GM10266 (cell line): ENCODE results near the gene B4GALNT3.

Experiments
- DNase-seq: peaks from one replicate; pipeline ENCODE4 v3.0.0; 2012; ENCODE audit errors: extremely low spot score
- TF ChIP-seq, protein P1 (sequence below): IDR thresholded peaks from 2 replicates; pipeline ENCODE4 v1.5.1; 2012; ENCODE audit warnings: mild to moderate bottlenecking, low read depth; ENCODE audit not compliant: control insufficient read depth, insufficient read depth; ENCODE audit errors: missing control alignments

B4GALNT3 gene

DNA sequence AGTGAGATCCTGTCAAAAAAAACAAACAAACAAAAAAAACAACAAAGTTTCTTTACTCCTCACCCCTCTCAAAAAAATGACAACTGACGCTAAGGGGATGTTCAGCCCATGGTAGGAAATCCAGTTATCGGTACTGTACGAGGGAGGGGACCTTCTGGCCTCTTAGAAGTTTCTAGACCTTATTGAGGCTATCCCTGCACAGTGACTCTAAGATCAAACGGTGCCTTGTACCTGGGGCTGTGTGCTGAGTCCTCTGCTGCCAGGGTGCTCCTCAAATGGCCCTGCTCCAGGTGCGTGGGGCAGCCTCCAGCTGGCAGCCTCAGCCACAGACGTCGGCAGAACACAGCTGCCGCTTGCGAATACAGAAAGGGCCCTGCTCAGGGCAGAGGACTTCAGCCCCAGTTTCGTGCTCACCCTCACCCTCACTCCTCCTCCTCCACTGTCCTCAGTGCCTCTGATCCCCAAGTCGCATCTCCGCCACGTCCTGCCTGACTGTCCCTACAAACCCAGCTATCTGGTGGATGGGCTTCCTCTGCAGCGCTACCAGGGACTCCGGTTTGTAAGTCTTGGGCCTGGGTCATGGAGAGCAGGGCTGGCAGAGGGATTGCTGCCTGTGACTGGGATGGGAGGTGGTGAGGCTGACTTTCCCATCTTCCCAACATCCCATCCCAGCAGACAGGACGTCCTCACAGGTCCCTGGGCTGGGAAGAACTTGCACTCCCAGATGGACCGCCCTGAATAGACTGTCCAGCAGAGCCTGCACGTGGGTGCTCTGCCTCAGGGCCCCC is 90.9 kb downstream of the B4GALNT3 start:
- TF ChIP-seq, protein P1, sequence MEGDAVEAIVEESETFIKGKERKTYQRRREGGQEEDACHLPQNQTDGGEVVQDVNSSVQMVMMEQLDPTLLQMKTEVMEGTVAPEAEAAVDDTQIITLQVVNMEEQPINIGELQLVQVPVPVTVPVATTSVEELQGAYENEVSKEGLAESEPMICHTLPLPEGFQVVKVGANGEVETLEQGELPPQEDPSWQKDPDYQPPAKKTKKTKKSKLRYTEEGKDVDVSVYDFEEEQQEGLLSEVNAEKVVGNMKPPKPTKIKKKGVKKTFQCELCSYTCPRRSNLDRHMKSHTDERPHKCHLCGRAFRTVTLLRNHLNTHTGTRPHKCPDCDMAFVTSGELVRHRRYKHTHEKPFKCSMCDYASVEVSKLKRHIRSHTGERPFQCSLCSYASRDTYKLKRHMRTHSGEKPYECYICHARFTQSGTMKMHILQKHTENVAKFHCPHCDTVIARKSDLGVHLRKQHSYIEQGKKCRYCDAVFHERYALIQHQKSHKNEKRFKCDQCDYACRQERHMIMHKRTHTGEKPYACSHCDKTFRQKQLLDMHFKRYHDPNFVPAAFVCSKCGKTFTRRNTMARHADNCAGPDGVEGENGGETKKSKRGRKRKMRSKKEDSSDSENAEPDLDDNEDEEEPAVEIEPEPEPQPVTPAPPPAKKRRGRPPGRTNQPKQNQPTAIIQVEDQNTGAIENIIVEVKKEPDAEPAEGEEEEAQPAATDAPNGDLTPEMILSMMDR: no peak
- no peak for DNase-seq

DNA sequence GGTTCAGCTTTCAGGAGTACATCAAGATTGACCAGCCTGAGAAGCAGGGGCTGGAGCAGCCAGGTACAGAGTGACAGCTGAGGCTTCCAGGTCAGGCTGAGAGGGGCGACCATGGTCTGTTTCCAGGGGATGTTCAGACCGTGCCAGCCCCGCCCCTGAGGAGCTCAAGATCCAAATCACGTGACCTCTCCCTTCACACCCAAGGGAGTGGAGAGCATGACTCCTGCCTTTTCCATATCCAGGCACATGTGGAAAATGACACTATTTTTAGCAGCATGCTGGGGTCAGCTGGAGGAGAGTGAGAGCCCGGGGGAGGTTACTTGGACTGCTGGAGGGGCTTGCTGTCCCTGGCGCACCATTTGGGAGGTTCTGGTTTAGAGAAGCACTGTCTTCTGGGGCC is 92.7 kb downstream of the B4GALNT3 start:
- TF ChIP-seq, protein P1: no peak
- no peak for DNase-seq

DNA sequence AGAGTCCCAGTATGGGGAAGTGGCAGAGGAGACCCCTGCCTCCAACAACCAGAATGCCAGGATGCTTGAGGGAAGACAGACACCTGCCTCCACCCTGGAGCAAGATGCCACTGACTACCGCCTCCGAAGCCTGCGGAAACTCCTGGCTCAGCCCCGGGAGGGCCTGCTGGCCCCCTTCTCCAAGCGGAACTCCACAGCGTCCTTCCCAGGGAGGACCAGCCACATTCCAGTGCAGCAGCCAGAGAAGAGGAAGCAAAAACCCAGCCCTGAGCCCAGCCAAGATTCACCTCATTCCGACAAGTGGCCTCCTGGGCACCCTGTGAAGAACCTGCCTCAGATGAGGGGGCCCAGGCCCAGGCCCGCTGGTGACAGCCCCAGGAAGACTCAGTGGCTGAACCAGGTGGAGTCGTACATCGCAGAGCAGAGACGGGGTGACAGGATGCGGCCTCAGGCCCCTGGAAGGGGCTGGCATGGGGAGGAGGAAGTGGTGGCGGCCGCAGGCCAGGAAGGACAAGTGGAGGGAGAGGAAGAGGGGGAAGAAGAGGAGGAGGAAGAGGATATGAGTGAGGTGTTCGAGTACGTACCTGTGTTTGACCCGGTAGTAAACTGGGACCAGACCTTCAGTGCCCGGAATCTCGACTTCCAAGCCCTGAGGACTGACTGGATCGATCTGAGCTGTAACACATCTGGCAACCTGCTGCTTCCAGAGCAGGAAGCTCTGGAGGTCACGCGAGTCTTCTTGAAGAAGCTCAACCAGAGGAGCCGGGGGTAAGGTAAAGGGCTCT is 93.7 kb downstream of the B4GALNT3 start:
- TF ChIP-seq, protein P1: no peak
- no peak for DNase-seq

DNA sequence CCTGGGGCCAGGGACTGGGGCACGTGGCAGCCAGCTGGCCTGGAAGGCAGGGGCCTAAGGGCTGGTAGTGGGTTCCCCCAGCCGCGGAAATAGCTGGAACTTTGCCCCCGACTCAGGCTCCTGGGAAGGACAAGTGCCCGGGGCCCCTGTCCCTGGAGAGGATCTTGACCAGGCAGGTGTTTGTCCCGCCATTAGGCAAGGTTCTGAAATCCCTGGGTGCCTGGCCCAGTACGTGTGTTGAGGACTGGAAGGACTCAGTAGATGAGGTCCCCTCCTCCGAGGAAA is 94.2 kb downstream of the B4GALNT3 start:
- TF ChIP-seq, protein P1: no peak
- DNase-seq: no peak

DNA sequence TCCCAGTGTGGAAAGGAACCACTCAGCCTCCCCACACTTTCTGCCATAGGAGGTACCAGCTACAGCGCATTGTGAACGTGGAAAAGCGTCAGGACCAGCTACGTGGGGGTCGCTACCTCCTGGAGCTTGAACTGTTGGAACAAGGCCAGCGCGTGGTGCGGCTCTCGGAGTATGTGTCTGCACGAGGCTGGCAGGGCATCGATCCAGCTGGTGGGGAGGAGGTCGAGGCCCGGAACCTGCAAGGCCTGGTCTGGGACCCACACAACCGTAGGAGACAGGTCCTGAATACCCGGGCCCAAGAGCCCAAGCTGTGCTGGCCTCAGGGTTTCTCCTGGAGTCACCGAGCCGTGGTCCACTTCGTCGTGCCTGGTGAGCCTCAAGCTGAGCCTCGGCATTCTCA is 96.8 kb downstream of the B4GALNT3 start:
- TF ChIP-seq, protein P1: no peak
- DNase-seq: no peak

DNA sequence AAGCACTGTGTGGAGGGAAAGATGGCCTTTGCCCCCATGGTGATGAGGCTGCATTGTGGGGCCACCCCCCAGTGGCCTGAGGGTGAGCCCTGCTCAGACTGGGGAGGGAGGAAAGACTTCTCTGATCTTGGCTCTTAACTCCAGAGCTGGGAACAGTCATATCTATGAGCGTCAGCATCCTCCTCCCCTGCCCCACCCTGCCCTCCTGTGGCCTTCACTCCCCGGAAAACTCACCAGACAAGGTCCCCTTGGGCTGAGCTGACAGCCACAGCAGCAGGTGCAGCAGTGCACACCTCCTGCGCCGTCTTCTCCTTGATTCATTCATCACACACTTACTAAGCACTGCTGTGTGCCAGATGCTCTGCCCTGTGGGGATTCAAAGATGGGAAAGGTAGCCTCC is 98.8 kb downstream of the B4GALNT3 start:
- no peak for DNase-seq
- TF ChIP-seq, protein P1: no peak
